Stimulated activated naive CD8-positive, alpha-beta T cell treated with anti-CD3 and anti-CD28 coated beads, Interleukin-15, Interleukin-2, amounts not matched to agents 100 U/mL and 50 U/mL, for 24 hours (primary cell): Measurements from ENCODE around the gene PDK1.
A peak's percentile ranks its signal among the peaks of the same experiment; 100 is the strongest.

ENCODE experiments used
- ATAC-seq: fragments of 150-1000 bp; cut with Tn5 transposase; one replicate; pipeline ENCODE4 v1.10.0; 2021
- DNase-seq: peaks from one replicate; pipeline ENCODE4 v3.0.0; 2021

The PDK1 gene

DNA sequence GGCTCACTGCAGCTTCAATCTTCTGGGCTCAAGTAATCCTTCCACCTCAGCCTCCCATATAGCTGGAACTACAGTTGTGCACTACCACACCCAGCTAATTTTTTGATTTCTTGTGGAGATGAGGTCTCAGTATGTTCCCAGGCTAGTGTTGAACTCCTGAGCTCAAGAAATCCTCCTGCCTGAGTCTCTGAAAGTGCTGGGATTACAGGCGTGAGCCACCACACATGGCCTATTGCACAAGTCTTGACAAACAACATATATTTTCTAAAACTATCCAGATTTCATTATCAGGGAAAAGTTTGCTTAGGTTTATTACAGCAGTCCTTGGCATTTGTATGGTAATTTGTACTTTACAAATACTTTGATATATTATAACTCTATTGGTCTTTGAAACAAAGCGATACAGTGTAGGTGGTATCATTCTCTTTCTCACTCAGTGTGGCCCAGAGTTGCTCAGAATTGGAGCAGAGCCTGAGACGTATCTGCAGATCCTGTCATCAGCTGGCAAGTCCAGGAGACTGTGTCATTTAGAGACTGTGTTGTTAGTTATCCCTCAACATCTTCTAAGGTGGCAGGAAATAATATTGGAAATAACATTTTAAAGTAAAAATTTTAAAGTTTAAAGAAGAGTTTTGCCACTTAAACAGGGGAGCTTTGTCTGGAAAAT is 41.4 kb downstream of the PDK1 start:
- DNase-seq, result no peak
- no peak for ATAC-seq

DNA sequence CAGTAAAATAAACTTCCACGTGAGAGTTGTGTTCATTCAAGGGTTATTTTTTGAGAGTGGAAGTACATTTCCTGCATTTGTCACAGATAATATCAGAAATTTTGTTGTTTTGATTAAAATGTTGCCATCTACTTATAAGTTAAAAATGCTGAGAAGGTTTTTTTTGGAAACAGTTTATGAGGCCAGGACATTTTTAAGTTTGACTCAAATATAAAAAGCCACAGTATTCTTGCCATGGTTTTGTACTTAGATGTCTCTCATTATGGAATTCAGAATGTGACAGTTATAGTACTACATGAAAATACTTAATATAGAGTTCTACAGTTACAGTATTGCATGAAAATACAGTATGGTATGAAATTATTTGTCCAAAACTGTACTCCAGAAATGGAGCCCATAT is 44.1 kb downstream of the PDK1 start:
- no peak for ATAC-seq
- no peak for DNase-seq

GRCh38 chr2:172600557-172601008 is 44.7 kb downstream of the PDK1 start:
- no peak for ATAC-seq

DNA sequence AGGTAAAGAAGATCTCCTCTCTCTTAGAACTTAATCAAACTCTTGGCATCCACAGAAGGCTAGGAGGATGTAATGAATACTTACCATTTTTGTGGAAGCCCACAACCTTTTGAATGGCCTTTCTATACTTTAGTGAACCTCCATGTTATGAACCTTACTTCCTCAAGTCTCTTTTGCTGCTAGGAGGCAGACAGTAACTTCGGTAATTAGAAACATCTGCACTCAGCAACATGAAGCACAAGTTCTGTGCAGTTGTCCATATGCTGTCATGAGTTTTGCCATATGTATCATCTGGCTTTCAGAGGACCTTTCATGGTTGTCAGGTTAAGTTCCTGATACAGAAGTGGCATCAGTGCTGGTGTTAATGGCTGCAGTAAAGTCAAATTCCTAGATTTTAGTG is 50.4 kb downstream of the PDK1 start:
- ATAC-seq (no peak), DNase-seq (no peak)

More at GRCh38 chr2:172600557-172601008, 44.7 kb downstream of the PDK1 start:
- DNase-seq, result no peak

DNA sequence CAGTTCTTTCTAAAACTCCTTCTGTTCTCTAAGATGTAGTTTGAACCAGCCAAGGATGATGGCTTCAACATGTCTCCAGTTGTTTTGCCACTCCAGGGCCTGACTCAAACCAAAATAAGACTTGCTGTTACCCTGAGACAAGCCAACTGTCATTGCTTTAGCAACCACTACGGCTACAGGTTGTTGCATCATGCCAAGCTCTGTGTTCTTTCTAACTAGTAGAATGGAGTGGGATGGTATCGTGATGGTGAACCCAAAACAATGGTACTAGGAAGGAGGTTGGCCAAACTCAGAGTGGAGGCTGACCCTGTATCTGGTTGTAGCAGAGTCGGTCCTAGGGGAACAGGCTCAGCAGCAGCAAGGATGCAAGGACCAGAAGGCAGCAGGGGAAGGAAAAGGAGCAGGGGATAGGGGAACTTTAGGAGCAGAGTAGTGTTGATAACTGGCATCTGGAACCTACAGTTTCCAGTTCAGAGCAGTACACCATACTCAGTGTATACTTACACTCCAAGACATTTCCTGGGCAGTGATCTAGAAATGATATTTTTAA is 51.6 kb downstream of the PDK1 start:
- no peak for DNase-seq
- no peak for ATAC-seq

DNA sequence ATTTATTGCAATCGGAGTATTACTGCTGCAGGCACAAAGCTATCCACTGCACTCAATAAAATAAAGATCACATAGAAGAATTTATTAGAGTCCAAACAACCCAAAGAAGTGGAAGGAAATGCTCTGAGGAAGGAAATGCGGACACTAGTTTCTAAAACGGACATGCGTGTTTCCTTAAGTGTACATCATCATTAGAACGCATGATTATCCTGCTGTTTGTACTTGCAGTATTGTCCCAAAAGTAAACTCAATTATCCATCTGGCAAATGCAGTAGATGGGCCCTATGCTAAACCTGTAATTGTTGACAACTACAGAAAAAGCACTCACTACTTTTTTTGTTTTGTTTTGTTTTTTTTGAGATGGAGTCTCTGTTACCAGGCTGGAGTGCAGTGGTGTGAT is 53.6 kb downstream of the PDK1 start:
- DNase-seq, result no peak

DNA sequence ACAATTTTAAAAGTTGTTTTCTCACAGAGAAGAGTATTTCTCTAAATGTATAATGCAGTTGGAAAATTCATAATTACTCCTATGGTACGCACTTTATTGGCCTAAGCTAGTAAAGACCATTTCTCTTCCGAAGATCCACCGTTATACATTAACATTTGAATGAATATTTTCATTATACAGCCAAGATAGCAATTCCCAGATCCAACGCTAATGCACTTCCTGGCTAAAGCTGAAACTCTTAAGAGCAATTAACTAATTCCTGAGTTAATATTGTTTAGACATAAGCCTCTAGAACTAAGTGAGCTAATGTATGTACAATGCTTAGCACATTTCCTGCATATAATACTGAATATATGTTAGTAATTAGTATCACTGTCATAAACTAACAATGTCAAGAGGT is 56.2 kb downstream of the PDK1 start:
- no peak for ATAC-seq
- no peak for DNase-seq

More for the DNA sequence above, 53.6 kb downstream of the PDK1 start:
- no peak for ATAC-seq

DNA sequence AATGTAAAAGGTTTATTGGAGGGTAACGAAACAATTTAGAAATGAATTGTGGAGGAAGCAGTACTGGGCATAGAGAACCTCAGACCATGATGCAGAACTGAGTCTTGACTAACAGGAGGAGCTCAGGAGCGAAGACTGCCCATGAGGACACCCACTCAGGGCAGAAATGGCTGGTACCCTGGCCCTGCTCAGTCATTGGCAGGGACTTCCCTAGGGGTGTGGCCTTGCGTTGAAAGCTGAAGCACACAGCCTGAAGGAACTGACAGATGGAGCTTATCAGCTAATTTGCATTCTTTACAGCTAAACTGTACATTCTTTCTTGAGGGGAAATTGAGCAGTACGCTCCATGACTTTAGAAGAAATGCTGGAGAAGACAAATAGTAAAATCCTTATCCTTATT is 57.1 kb downstream of the PDK1 start:
- DNase-seq (no peak), ATAC-seq (no peak)

DNA sequence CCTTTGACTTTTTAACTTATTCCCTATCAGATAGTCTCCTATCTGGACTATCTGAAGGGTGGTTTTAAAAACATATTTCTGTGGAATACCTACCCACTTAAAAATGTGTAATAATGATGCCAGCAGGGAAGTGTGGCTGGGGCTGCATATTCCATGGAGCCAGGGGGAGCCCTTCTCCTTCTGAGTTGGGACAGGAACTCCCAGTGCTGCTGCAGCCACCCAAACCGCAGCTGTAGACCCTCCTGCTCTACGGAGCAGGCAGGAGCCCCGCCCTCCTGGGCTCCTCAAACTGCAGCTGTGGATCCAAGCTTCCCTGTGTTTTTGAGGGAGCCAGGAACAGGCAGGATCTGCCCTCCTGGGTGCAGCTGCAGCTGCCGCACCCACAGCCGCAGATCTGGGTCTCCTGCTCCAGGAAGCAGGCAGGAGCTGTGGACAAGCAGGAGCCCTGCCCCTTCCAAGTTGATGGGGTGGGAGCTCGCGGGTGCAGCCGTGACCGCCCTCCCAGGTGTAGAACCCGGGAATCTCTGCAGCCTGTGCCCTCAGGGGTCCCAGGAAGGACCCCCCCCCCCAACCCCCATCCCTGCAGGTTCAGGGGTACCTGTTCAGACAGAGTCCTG is 57.8 kb downstream of the PDK1 start:
- ATAC-seq, result no peak
- DNase-seq, result no peak

- DNase-seq (no peak), ATAC-seq (no peak)
These were observed 59.0 kb downstream of the PDK1 start for GRCh38 chr2:172614932-172615331.

- DNase-seq, result no peak
- no peak for ATAC-seq
These were observed 59.9 kb downstream of the PDK1 start for GRCh38 chr2:172615727-172616261.

- DNase-seq, result no peak
- no peak for ATAC-seq
These were observed 61.2 kb downstream of the PDK1 start for GRCh38 chr2:172617115-172617514.

- DNase-seq (no peak), ATAC-seq (no peak)
These were observed 67.5 kb downstream of the PDK1 start for GRCh38 chr2:172623249-172623965.

- ATAC-seq (no peak), DNase-seq (no peak)
These were observed 69.1 kb downstream of the PDK1 start for GRCh38 chr2:172624996-172625395.

- DNase-seq (no peak), ATAC-seq (no peak)
These were observed 71.3 kb downstream of the PDK1 start for GRCh38 chr2:172627181-172627580.

DNA sequence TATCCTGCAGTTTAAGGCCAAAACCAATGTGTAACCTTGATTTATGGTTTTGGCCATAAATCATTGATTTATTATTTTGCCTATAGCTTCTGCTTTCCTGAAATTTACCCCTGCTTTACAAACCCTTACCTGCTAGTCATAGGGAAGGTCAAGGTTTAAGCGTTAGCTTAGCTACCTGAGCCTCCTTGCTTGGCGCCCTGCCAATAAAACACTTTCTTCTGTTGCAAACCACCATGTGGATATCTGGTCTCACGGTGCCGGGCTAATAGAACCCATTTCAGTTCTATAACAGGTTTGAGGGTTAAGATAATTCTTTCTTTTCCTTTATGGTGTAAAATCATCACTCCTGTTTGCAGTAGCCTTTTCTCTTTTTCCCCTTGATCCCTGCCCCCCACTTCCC is 72.2 kb downstream of the PDK1 start:
- no peak for ATAC-seq
- no peak for DNase-seq

- ATAC-seq, result no peak
These were observed 73.7 kb downstream of the PDK1 start for GRCh38 chr2:172629586-172629985.

GRCh38 chr2:172630181-172630580 is 74.3 kb downstream of the PDK1 start:
- ATAC-seq (no peak), DNase-seq (no peak)

More at GRCh38 chr2:172629586-172629985, 73.7 kb downstream of the PDK1 start:
- no peak for DNase-seq

DNA sequence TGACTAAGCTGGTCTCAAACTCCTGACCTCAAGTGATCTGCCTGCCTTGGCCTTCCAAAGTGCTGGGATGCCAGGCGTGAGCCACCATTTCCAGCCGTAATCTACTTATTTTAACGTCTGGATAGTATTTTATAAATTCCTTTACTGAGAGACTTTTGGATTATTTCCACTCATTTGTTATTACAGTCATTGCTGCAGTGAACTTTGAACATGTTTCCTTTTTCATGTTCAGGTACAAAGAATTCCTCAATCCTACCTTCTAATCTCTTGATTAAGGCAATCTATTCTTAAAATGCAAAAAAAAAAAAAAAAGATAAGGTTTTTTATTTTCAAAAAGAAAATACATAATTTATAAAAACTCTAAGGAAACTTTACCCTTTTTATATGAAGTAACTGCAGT is 78.6 kb downstream of the PDK1 start:
- no peak for ATAC-seq
- no peak for DNase-seq

DNA sequence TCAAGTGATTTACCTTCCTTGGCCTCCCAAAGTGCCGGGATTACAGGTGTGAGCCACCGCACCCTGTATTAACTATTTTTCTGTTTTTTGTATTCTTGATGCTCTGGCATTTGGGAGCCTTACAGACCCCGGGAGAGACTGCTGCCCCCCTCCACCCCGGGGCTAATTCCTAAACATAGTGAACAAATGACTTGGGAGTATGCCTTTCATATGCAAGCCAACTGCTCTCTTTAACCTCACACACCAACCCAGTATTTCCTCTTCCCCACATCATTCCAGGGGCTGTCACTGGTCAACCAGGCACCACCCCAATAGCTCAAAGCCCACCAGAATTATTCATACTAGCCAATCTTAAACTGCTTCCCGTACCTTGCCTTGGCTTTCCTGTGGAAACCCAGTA is 79.7 kb downstream of the PDK1 start:
- no peak for ATAC-seq
- no peak for DNase-seq

DNA sequence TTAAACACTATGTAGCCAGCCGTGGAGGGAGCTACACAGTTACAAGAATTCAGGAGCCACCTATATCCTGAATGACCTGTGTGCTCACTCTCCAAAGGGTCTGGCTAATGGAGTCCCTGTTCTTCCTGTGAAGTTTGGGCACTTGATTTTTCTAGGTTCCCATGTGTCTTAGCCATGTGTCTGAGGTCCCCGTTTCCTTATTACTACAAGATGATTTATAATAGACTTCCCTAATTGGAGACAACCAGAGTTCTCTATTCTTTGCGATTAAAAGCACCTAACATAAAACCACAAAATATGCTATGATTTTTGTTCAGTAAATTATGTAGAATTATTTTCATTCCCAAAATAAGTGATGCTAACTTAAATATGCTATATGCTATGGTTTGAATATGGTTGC is 83.4 kb downstream of the PDK1 start:
- DNase-seq (no peak), ATAC-seq (no peak)

DNA sequence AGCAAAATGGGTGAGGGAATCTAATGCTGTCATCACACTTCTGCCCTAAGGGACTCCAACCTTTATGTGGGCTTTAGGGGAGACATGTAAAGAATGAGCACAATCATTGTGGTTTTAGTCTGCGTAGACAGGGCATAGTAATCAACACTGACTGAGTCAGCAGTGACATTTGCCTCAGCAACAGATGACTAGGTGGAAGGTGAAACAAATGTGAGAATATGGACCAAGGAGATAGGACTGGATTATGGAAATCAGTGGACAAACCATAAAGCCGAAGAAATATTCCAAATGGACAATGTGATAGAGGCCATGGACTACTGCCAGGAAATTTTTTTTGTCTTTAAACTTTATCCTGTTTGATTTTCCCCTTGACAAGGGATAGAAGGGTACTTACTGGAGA is 83.9 kb downstream of the PDK1 start:
- ATAC-seq, result peak; percentile 91
- DNase-seq, result peak; percentile 12

DNA sequence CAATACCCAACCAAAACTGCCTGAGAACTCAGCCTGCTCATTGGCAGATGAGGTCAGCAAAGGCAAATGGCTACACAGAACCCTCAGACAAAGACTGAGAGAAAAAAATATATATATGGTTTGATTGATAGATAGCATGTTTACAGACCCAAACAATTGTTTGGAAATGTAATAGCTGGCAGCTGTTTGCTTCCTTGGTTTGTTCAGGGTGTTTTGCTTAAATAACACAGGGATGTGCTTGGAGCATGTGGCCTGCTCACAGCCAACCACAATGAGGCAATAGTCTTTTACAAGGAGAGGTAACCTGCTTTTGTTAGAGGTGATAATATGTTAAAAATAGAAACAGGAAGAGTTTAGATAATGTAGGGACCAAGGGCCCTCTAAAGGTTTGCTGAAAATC is 84.5 kb downstream of the PDK1 start:
- no peak for DNase-seq
- no peak for ATAC-seq
